ENCODE measurements around the gene RPS26.

DNA sequence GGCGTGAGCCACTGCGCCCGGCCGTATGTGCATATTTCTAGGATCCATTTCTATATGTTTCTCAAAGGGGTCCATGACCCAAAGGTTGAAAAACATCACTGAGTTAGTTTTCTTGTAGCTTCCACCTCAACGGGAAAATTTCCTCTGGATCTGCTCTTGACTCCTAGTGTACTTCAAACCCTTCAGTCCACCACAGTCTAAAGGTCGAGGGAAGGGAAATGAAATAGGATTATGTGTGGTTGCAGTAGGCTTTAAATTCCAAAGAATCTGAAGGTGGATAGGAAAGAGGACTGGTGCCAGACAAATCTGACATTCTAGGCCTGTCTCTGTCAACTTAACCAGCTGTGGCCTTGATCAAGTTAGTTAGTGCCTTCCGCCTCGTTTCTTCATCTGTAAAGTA, 46.4 kb upstream of the RPS26 start:
- TF ChIP-seq, protein P1, sequence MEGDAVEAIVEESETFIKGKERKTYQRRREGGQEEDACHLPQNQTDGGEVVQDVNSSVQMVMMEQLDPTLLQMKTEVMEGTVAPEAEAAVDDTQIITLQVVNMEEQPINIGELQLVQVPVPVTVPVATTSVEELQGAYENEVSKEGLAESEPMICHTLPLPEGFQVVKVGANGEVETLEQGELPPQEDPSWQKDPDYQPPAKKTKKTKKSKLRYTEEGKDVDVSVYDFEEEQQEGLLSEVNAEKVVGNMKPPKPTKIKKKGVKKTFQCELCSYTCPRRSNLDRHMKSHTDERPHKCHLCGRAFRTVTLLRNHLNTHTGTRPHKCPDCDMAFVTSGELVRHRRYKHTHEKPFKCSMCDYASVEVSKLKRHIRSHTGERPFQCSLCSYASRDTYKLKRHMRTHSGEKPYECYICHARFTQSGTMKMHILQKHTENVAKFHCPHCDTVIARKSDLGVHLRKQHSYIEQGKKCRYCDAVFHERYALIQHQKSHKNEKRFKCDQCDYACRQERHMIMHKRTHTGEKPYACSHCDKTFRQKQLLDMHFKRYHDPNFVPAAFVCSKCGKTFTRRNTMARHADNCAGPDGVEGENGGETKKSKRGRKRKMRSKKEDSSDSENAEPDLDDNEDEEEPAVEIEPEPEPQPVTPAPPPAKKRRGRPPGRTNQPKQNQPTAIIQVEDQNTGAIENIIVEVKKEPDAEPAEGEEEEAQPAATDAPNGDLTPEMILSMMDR (IDR thresholded peaks at IDR 0.05) = no peak
- TF ChIP-seq POLR2A (IDR thresholded peaks at IDR 0.05) (no peak), EP300 (IDR thresholded peaks at IDR 0.05) (no peak)
